Keratinocyte (primary cell): Measurements from ENCODE around the gene FMN1. TPM values are rescaled to one million over a fixed set of nuclear protein-coding genes. Genes with fewer than 3 reads are reported as not detected.

ENCODE experiments used
- DNase-seq: peaks from one replicate; pipeline ENCODE4 v3.0.0-alpha.2; 2011; ENCODE audit warnings: low read depth, missing footprints, low spot score
- FAIRE-seq: peaks from 2 replicates; lab custom pipeline; 2011; peaks lifted over from hg19 to GRCh38; lab: Jason Lieb, UNC
- H2AFZ ChIP-seq: 2 replicates; pipeline ENCODE4 v1.6.0; 2012; ENCODE audit warnings: low read length, control low read depth, inconsistent platforms; ENCODE audit not compliant: control insufficient read depth
- H3K27ac ChIP-seq: 2 replicates; pipeline ENCODE4 v1.5.1; 2011; ENCODE audit warnings: low read length; ENCODE audit not compliant: control insufficient read depth, insufficient read depth
- H3K27me3 ChIP-seq: 3 replicates; pipeline ENCODE4 v1.6.0; 2011; ENCODE audit warnings: low read length; ENCODE audit not compliant: control insufficient read depth, insufficient read depth; ENCODE audit errors: extremely low read depth
- H3K36me3 ChIP-seq, 2 experiments: 2 replicates in 1 of 2; 3 replicates in 1 of 2; pipeline ENCODE4 v1.5.1; 2011; ENCODE audit warnings: low read length in 2 of 2, mild to moderate bottlenecking in 1 of 2; ENCODE audit not compliant: control insufficient read depth in 2 of 2, insufficient read depth in 2 of 2; ENCODE audit errors: extremely low read depth in 1 of 2
- H3K4me1 ChIP-seq: 3 replicates; pipeline ENCODE4 v1.5.1; 2011; ENCODE audit warnings: low read length; ENCODE audit not compliant: control insufficient read depth, insufficient read depth; ENCODE audit errors: extremely low read depth
- H3K4me2 ChIP-seq: 3 replicates; pipeline ENCODE4 v1.6.0; 2011; ENCODE audit warnings: low read depth, low read length; ENCODE audit not compliant: control insufficient read depth, insufficient read depth; ENCODE audit errors: extremely low read depth
- H3K4me3 ChIP-seq, 3 experiments: fragments of 200-600 bp in 1 of 3; sonication (generic) in 1 of 3; 2 replicates in 2 of 3; 3 replicates in 1 of 3; pipeline ENCODE4 v1.5.1; 2011 to 2016; ENCODE audit warnings: low read length in 3 of 3, mild to moderate bottlenecking in 3 of 3, control low read depth in 2 of 3, inconsistent platforms in 1 of 3, low read depth in 1 of 3, mixed read lengths in 1 of 3, mixed run types in 1 of 3, moderate library complexity in 1 of 3; ENCODE audit not compliant: control insufficient read depth in 2 of 3, insufficient read depth in 2 of 3; ENCODE audit errors: extremely low read depth in 1 of 3
- H3K79me2 ChIP-seq: 2 replicates; pipeline ENCODE4 v1.6.0; 2012; ENCODE audit warnings: low read length; ENCODE audit not compliant: control insufficient read depth, insufficient read depth
- H3K9ac ChIP-seq: 3 replicates; pipeline ENCODE4 v1.6.0; 2011; ENCODE audit warnings: low read length; ENCODE audit not compliant: control insufficient read depth, insufficient read depth; ENCODE audit errors: extremely low read depth
- H3K9me1 ChIP-seq: 3 replicates; pipeline ENCODE4 v1.6.0; 2011; ENCODE audit warnings: low read length; ENCODE audit not compliant: control insufficient read depth, insufficient read depth; ENCODE audit errors: extremely low read depth
- H3K9me3 ChIP-seq: 2 replicates; pipeline ENCODE4 v1.5.1; 2012; ENCODE audit warnings: low read depth, low read length; ENCODE audit not compliant: control insufficient read depth
- H4K20me1 ChIP-seq: 3 replicates; pipeline ENCODE4 v1.6.0; 2011; ENCODE audit warnings: low read length; ENCODE audit not compliant: control insufficient read depth, insufficient read depth; ENCODE audit errors: extremely low read depth
- CTCF ChIP-seq, 3 experiments: IDR thresholded peaks in 1 of 3; conservative IDR thresholded peaks in 1 of 3; optimal IDR thresholded peaks in 1 of 3; 2 replicates in 2 of 3; 3 replicates in 1 of 3; pipeline versions ENCODE3 to v1.5.1; 2011; ENCODE audit warnings: low read length in 3 of 3, mild to moderate bottlenecking in 3 of 3, moderate library complexity in 2 of 3, control low read depth in 1 of 3, inconsistent platforms in 1 of 3; ENCODE audit not compliant: insufficient read depth in 2 of 3; ENCODE audit errors: extremely low read depth in 1 of 3
- EZH2 ChIP-seq: IDR thresholded peaks from one replicate; pipeline ENCODE4 v1.6.1; 2012; ENCODE audit warnings: inconsistent platforms, mild to moderate bottlenecking, low read length, moderate library complexity
- dilution Hi-C: fragments of 300-500 bp; cut with MboI; formaldehyde crosslinking; loops from one replicate; pipeline ENCODE4 v1.7.0; 2020; ENCODE audit warnings: low sequenced_read_pairs; ENCODE audit not compliant: extremely low pct_ligation_motif_present
- polyA plus RNA-seq, 5 experiments: library from polyadenylated mRNA; depleted of rRNA in 3 of 5; stranded (reverse) in 3 of 5; stranded (forward) in 1 of 5; unstranded in 1 of 5; fragments of >200 nt; gene quantifications; 1 replicate in 1 of 5; 2 replicates in 3 of 5; 3 replicates in 1 of 5; pipeline versions ENCODE4 v1.2.1 to v1.2.3, GENCODE V29; 2011 to 2012; ENCODE audit warnings: missing spikeins in 2 of 5, low read depth in 1 of 5, low replicate concordance in 1 of 5

Gene FMN1
- polyA plus RNA-seq, 1 donor (not counting 4 experiments of a cell fraction or from before 2014, with no cell fraction given): 0.71 TPM

- no peak overlapping the region for H3K27ac ChIP-seq
- FAIRE-seq: no peak
- no peaks in the 10 kb centered on the region for H3K27me3 ChIP-seq
These were observed 363.0 kb downstream of the FMN1 start for GRCh38 chr15:32831485-32831884.

GRCh38 chr15:32830241-32830640, 364.3 kb downstream of the FMN1 start:
- Histone ChIP-seq H3K9ac (no peak overlapping the region), H3K4me2 (no peak overlapping the region), H3K4me3 (no peak overlapping the region), H3K79me2 (no peaks in the 10 kb centered on the region), H3K9me3 (no peaks in the 10 kb centered on the region), H4K20me1 (no peaks in the 10 kb centered on the region), H3K27me3 (no peaks in the 10 kb centered on the region), H2AFZ (no peak overlapping the region), H3K4me1 (peaks cover 2% of the 10 kb centered on the region), H3K9me1 (no peaks in the 10 kb centered on the region), H3K36me3 (no peaks in the 10 kb centered on the region), H3K27ac (no peak overlapping the region)
- no peak for DNase-seq
- TF ChIP-seq EZH2 (no peak), CTCF (optimal IDR thresholded peaks at IDR 0.05 in 1 of 3, IDR thresholded peaks at IDR 0.05 in 1 of 3, conservative IDR thresholded peaks at IDR 0.05 in 1 of 3; ENCODE audit: extremely low read depth in 1 of 3, insufficient read depth in 2 of 3, low read length in 3 of 3) (no peak)
- dilution Hi-C loops: loop anchor here (25.0 kb wide), 1 partner anchor 157 kb away; no protein-coding TSS in a partner anchor
- no peak for FAIRE-seq

More at GRCh38 chr15:32831485-32831884, 363.0 kb downstream of the FMN1 start:
- Histone ChIP-seq H4K20me1 (no peaks in the 10 kb centered on the region), H3K4me1 (no peaks in the 10 kb centered on the region), H2AFZ (no peak overlapping the region), H3K9me1 (no peaks in the 10 kb centered on the region), H3K4me2 (no peak overlapping the region), H3K36me3 (no peaks in the 10 kb centered on the region), H3K9me3 (no peaks in the 10 kb centered on the region), H3K9ac (no peak overlapping the region), H3K79me2 (no peaks in the 10 kb centered on the region), H3K4me3 (no peak overlapping the region)
- TF ChIP-seq EZH2 (no peak), CTCF (optimal IDR thresholded peaks at IDR 0.05 in 1 of 3, IDR thresholded peaks at IDR 0.05 in 1 of 3, conservative IDR thresholded peaks at IDR 0.05 in 1 of 3; ENCODE audit: extremely low read depth in 1 of 3, insufficient read depth in 2 of 3, low read length in 3 of 3) (no peak)
- no peak for DNase-seq
- dilution Hi-C loops: loop anchor here (25.0 kb wide), 1 partner anchor 156 kb away; no protein-coding TSS in a partner anchor
